Endothelial cell of umbilical vein (primary cell): ENCODE data around the gene GALNT1. TPM values are rescaled to one million over a fixed set of nuclear protein-coding genes. Genes with fewer than 3 reads are reported as not detected.

ENCODE experiments used
- BruUV-seq: library from RNA; stranded (reverse); fragments of 400-500 nt; replicated peaks from 2 replicates; lab custom pipeline; 2021; lab: Mats Ljungman, UMichigan
- CTCF ChIA-PET: fragments of 300-600, 350-600 bp; sonication (Branson Sonifier 250); formaldehyde crosslinking; loops from one replicate; lab custom pipeline; 2021; ENCODE audit warnings: antibody characterized with exemption, inconsistent platforms; lab: Charles Lee
- POLR2A ChIA-PET: fragments of 300-600, 350-600 bp; sonication (Branson Sonifier 250); formaldehyde crosslinking; loops from one replicate; lab custom pipeline; 2021; ENCODE audit warnings: antibody characterized with exemption, inconsistent platforms; lab: Charles Lee
- DNase-seq: peaks from one replicate; pipeline ENCODE4 v3.0.0-alpha.2; 2011; ENCODE audit warnings: low read depth, low spot score
- FAIRE-seq: peaks from 2 replicates; lab custom pipeline; 2011; peaks lifted over from hg19 to GRCh38; lab: Jason Lieb, UNC
- H2AFZ ChIP-seq: 2 replicates; pipeline ENCODE4 v1.6.0; 2012; ENCODE audit warnings: low read depth, low read length, control low read depth, inconsistent platforms
- H3K27ac ChIP-seq: 2 replicates; pipeline ENCODE4 v1.5.1; 2011; ENCODE audit warnings: low read depth, mild to moderate bottlenecking, control low read depth, low read length, moderate library complexity; ENCODE audit not compliant: insufficient read depth
- H3K27me3 ChIP-seq, 2 experiments: 2 replicates each; pipeline versions ENCODE4 v1.6.0 to v1.6.1; 2011; ENCODE audit warnings: low read length in 2 of 2, mixed read lengths in 1 of 2; ENCODE audit not compliant: control insufficient read depth in 2 of 2, insufficient read depth in 2 of 2
- H3K36me3 ChIP-seq, 2 experiments: 2 replicates in 1 of 2; 3 replicates in 1 of 2; pipeline ENCODE4 v1.5.1; 2011; ENCODE audit warnings: low read length in 2 of 2, mild to moderate bottlenecking in 1 of 2, moderate library complexity in 1 of 2; ENCODE audit not compliant: control insufficient read depth in 2 of 2, insufficient read depth in 2 of 2; ENCODE audit errors: extremely low read depth in 1 of 2
- H3K4me1 ChIP-seq: 3 replicates; pipeline ENCODE4 v1.5.1; 2011; ENCODE audit warnings: mild to moderate bottlenecking, low read length; ENCODE audit not compliant: control insufficient read depth, insufficient read depth; ENCODE audit errors: extremely low read depth
- H3K4me2 ChIP-seq: 2 replicates; pipeline ENCODE4 v1.6.1; 2011; ENCODE audit warnings: low read length, control low read depth, mixed read lengths; ENCODE audit not compliant: insufficient read depth
- H3K4me3 ChIP-seq, 3 experiments: fragments of 200-600 bp in 1 of 3; sonication (generic), shearing (Covaris generic) in 1 of 3; replicated peaks in 1 of 3; 2 replicates each; pipeline ENCODE4 v1.5.1; 2011 to 2016; ENCODE audit warnings: control low read depth in 3 of 3, low read length in 3 of 3, mild to moderate bottlenecking in 2 of 3, inconsistent platforms in 1 of 3, low read depth in 1 of 3, moderate library complexity in 1 of 3; ENCODE audit not compliant: insufficient read depth in 1 of 3
- H3K79me2 ChIP-seq: 2 replicates; pipeline ENCODE4 v1.6.0; 2012; ENCODE audit warnings: low read length, inconsistent platforms; ENCODE audit not compliant: control insufficient read depth, insufficient read depth
- H3K9ac ChIP-seq: replicated peaks from 2 replicates; pipeline ENCODE3; 2011; ENCODE audit warnings: low read length, control low read depth; ENCODE audit not compliant: insufficient read depth; ENCODE audit errors: extremely low read depth
- H3K9me1 ChIP-seq: replicated peaks from 3 replicates; pipeline ENCODE4 v1.6.0; 2011; ENCODE audit warnings: mild to moderate bottlenecking, low read length; ENCODE audit not compliant: control insufficient read depth, insufficient read depth; ENCODE audit errors: extremely low read depth
- H3K9me3 ChIP-seq: replicated peaks from 2 replicates; pipeline ENCODE4 v1.5.1; 2012; ENCODE audit warnings: low read length, inconsistent platforms; ENCODE audit not compliant: control insufficient read depth, insufficient read depth
- H4K20me1 ChIP-seq: replicated peaks from 2 replicates; pipeline ENCODE3; 2011; ENCODE audit warnings: mild to moderate bottlenecking, low read length; ENCODE audit not compliant: control insufficient read depth, insufficient read depth; ENCODE audit errors: extremely low read depth
- CTCF ChIP-seq, 2 donors: IDR thresholded peaks; 1 replicate in 1 of 2; 2 replicates in 1 of 2; pipeline ENCODE4 v1.5.1; 2011; ENCODE audit warnings: low read length in 2 of 2, mild to moderate bottlenecking in 2 of 2, moderate library complexity in 2 of 2, control low read depth in 1 of 2, inconsistent platforms in 1 of 2, low read depth in 1 of 2; ENCODE audit not compliant: insufficient read depth in 1 of 2; ENCODE audit errors: extremely low read depth in 1 of 2
- EZH2 ChIP-seq: IDR thresholded peaks from 2 replicates; pipeline ENCODE4 v1.6.1; 2012; ENCODE audit warnings: borderline replicate concordance, low read depth, mild to moderate bottlenecking, moderate library complexity, low read length, inconsistent platforms; ENCODE audit not compliant: severe bottlenecking
- FOS ChIP-seq: IDR thresholded peaks from 2 replicates; pipeline ENCODE4 v1.6.1; 2011; ENCODE audit warnings: mild to moderate bottlenecking, low read length, moderate library complexity, borderline replicate concordance; ENCODE audit not compliant: insufficient read depth
- GATA2 ChIP-seq: IDR thresholded peaks from 2 replicates; pipeline ENCODE4 v1.7.0; 2011; ENCODE audit warnings: low read depth, mild to moderate bottlenecking, moderate library complexity, mixed read lengths, low read length; ENCODE audit not compliant: insufficient read length, insufficient read depth
- JUN ChIP-seq: IDR thresholded peaks from 2 replicates; pipeline ENCODE4 v1.6.1; 2011; ENCODE audit warnings: borderline replicate concordance, low read depth; ENCODE audit not compliant: insufficient read length, insufficient read depth
- MAX ChIP-seq: IDR thresholded peaks from 2 replicates; pipeline ENCODE4 v1.6.1; 2011; ENCODE audit not compliant: insufficient read depth, insufficient read length
- MYC ChIP-seq: IDR thresholded peaks from one replicate; pipeline ENCODE4 v1.6.1; 2011; ENCODE audit warnings: mild to moderate bottlenecking, low read depth, low read length
- POLR2A ChIP-seq: IDR thresholded peaks from 2 replicates; pipeline ENCODE4 v1.6.1; 2012; ENCODE audit warnings: low read depth, mild to moderate bottlenecking, control low read depth, low read length
- POLR2AphosphoS5 ChIP-seq: IDR thresholded peaks from 2 replicates; pipeline ENCODE4 v1.6.1; 2012; ENCODE audit warnings: low read depth, mild to moderate bottlenecking, control low read depth, low read length, moderate library complexity; ENCODE audit not compliant: insufficient read depth
- dilution Hi-C: fragments of 300-500 bp; cut with MboI; formaldehyde crosslinking; loops from one replicate; pipeline ENCODE4 v1.15.0; 2019; ENCODE audit warnings: low sequenced_read_pairs; ENCODE audit not compliant: extremely low pct_ligation_motif_present
- intact Hi-C: fragments of 100-400 bp; cut with micrococcal nuclease; formaldehyde crosslinking; loops from one replicate; pipeline ENCODE4 v1.10.0; 2022
- polyA plus RNA-seq, 4 experiments: library from polyadenylated mRNA; depleted of rRNA in 3 of 4; stranded (reverse) in 3 of 4; unstranded in 1 of 4; fragments of >200 nt; gene quantifications; 2 replicates each; pipeline versions ENCODE4 v1.2.1 to v1.2.3, GENCODE V29; 2011 to 2012; ENCODE audit warnings: missing spikeins in 1 of 4
- total RNA-seq: library from RNA; stranded (reverse); gene quantifications from 2 replicates; pipeline ENCODE4 v1.2.3, GENCODE V29; 2021

GALNT1 gene
- total and polyA plus RNA-seq, 2 donors (not counting 3 experiments of a cell fraction or from before 2014, with no cell fraction given), result 89.9 to 360 TPM

- Histone ChIP-seq H3K36me3 (peaks cover 0 to 9% of the 10 kb centered on the region in 2 experiments), H3K79me2 (peaks cover 2% of the 10 kb centered on the region), H3K4me2 (peak overlapping the region; percentile 79), H3K4me3 (no peak overlapping the region), H3K27me3 (no peaks in the 10 kb centered on the region), H3K9me1 (no peaks in the 10 kb centered on the region), H4K20me1 (no peaks in the 10 kb centered on the region), H3K9ac (peak overlapping the region; percentile 60), H3K4me1 (peaks cover 76% of the 10 kb centered on the region), H3K27ac (peak overlapping the region; percentile 96), H3K9me3 (no peaks in the 10 kb centered on the region), H2AFZ (no peak overlapping the region)
- CTCF ChIA-PET, result interaction anchor here (0.8 to 1.7 kb wide), 2 partner anchors 10 to 43 kb away, joined by 3 to 7 read pairs; no protein-coding TSS in a partner anchor
- BruUV-seq, result no TSS peak
- intact Hi-C loops (loop anchor here (1.0 to 10.0 kb wide), 11 partner anchors 10 to 473 kb away; partner anchors contain the start of genes INO80C and ZNF397), dilution Hi-C loops (no loop called here)
- FAIRE-seq (peak; percentile 88), DNase-seq (peak; percentile 92)
- POLR2A ChIA-PET, result no interaction called here
- TF ChIP-seq GATA2, result peak; percentile 99
- no peak for TF ChIP-seq EZH2
- no peak for TF ChIP-seq MAX
- TF ChIP-seq CTCF (IDR thresholded peaks at IDR 0.05; ENCODE audit: extremely low read depth in 1 of 2, insufficient read depth in 1 of 2, low read depth in 1 of 2, low read length in 2 of 2), result peak in 1 of 2 donors; percentile 9
- TF ChIP-seq FOS, result peak; percentile 84
- TF ChIP-seq POLR2A, result peak; percentile 43
- TF ChIP-seq MYC, result no peak
- TF ChIP-seq POLR2AphosphoS5, result peak; percentile 95
- peak; percentile 85 for TF ChIP-seq JUN
These were observed 132.0 kb downstream of the GALNT1 start for GRCh38 chr18:35713545-35713944.
